GM19351 (cell line): ENCODE measurements around the gene LRRC26.

Experiments used
- ATAC-seq: cut with Tn5 transposase; IDR thresholded peaks from one replicate; pipeline ENCODE4 v1.9.1; 2021; ENCODE audit warnings: mild to moderate bottlenecking, moderate library complexity; ENCODE audit not compliant: unreplicated experiment

The LRRC26 gene

DNA sequence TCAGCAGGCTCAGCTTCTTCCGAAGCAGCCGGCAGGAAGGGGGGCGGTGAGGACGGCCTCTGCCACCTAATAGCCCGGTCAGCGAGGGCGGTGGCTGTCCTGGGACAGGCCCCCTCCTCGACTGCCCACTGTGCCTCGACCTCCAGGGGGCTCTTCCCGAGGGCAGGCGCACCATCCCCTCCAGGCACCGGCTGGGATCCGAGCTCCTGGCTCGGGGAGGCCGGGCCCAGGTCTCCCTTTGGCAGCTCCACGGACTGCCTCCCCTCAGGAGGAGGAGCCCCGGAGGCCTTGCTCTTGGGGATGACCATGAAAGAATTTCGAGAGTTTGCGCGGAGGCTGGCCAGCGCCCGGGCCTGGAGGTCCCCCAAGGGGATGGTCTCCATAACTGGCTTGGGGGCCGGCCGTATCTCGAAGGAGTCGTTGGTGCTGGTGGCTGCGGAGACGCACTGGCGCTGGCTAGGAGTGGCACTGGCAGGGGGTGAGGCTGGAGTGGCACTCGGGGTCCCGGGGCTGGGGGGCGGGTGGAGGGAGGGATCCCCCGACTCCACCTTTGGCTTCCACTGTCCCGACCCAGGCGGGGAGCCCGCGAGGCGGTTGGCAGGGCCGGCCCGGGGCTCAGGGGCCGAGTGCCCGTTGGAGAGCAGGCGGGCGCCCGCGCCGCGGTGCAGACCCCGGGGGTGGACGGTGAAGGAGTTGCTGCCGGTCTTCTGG is 29.7 kb upstream of the LRRC26 start:
- ATAC-seq: no peak

DNA sequence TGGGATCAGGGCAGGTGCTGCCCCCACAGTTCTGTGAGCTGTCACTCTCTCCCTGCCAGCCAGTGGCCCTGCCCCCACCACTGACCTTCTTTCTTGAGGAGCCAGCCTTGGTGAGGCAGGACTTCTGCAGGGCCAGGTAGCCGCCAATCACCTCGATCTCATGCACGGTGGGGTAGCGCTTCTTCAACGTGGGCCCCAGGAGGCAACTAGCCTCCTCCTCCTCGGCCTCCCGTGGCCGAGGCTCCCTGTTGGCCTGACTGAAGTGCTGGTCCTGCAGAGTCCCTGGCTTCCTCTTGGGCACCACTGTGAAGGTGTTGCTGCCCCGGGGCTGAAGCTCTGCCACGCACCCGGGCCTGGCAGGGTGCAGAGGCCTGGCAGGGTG is 29.0 kb upstream of the LRRC26 start:
- no peak for ATAC-seq

DNA sequence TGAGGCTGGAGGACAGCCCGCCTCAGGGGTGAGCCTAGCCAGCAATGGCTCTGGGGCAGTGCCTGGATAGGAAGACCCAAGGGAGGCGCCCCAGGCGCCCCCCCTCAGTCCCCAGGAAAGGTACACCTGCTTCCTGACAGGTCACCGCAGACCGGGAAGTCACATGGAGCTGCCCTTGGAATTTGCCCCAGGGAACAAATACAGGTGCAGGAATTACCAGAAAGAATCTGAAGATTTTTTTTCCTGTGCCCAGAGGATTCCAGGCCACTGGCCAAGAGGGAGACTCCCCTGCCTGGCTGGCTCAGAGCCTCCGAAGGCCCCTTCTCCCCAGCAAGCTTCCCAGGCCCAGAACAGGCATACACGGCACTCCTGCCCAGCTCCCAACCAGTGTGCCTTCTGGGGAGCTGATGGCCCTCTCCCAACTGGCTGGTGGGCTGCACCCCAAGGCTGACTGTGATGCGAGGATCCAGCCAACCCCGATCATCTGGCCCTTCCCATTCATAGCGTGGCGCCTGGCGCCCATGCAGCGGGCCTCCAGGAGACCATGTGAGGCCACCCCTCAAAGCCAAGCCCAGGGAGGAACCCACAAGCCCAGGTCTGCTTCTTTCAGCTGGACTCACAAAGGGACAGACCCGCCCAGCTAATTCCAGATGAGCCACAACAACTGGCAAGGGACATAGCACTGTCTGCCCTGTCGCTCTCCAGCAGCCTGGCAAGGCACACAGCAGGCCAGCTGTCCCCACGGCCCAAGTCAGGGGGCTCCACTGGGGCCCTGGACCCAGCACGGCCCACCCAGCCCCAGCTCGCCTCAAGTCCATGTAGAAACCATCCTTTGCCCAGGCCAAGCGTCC is 28.4 kb upstream of the LRRC26 start:
- ATAC-seq: no peak

DNA sequence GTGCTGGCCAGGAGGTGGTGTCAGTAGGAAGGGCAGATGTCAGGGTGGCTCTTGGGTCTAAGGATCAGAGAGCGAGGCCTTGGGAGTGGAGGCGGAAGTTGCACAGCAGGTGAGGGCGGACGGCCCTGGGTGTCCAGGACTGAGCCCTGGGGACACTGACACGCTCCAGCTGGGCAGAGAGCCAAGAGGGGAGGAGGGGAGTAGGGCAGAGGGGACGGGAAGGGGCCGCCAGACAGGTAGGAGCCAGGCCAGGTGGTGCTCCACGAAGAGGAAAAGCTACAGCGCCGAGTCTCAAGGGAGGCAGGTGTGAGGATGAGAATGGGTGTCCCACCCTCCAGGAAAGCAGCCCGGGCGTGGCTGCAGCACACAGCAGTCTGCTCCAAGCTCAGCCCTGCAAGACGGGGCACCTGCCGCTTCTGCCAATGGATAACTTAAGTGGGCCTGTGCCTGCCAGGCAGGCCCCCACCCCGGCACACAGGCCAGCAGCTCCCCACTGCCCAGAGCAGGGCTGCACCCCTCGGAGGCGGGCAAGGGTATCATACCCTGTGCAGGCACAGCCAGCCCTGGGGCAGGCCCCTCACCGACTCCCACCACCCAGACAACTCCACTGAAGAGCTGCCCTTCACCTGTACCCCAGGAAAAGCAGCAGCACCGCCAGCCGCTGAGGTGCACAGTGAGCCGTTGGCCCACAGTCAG is 25.8 kb upstream of the LRRC26 start:
- no peak for ATAC-seq

DNA sequence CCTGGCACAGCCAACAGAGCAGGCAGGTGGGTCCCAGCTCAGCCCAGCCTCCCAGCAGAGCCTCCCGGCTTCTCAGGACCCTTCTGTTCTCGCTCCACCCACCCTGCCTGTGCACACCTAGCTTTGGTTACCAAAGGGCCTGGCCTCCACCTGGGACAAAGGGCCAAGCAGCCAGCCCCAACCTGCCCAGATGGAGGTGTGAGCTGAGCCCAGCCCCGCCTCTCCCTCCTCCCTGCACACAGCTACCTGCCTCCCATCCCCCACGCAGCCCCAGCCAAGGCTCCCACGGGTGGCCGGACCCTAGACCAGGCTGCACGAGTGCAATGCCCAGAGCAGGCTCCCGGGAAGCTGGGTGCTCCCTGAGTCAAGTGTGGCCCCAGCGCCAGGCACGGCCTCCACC is 25.1 kb upstream of the LRRC26 start:
- no peak for ATAC-seq

DNA sequence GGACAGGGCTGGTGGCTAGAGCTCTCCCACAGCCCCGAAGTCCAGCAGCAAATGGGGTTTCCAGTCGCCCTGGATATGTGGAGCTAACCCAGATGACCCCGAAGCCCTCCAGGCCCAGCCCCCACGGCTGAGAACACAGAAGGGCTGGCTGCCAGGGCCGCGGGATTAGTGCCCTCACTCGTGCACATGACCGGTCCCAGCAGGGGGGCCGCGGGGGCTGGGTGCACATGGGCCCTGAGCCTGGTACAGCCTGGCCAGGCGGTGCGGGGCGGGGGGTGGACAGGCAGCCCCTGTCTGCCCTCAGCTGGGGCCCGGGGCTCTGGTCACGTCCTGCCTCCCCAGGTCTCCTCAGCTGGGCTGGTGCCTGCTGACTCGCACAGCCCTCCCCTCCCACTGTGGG is 24.5 kb upstream of the LRRC26 start:
- no peak for ATAC-seq

DNA sequence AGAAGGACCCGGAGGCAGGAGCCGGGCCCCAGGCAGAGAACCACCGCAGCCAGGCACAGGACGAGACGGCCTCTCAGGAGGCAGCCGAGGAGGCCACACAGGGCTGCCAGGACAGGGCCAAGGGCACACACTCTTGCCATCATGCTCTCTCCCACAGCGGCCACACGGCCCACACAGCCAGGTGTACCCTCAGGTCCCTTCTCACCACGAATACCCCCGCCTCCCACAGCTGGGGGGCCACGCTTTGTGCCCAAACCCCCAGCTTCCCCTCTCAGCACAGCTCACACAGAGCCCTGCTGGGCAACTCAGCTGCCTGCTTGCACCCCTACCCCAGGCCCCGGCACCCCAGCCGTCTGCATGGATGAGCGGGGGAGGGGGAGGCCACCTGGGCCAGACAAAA is 23.9 kb upstream of the LRRC26 start:
- ATAC-seq: no peak

DNA sequence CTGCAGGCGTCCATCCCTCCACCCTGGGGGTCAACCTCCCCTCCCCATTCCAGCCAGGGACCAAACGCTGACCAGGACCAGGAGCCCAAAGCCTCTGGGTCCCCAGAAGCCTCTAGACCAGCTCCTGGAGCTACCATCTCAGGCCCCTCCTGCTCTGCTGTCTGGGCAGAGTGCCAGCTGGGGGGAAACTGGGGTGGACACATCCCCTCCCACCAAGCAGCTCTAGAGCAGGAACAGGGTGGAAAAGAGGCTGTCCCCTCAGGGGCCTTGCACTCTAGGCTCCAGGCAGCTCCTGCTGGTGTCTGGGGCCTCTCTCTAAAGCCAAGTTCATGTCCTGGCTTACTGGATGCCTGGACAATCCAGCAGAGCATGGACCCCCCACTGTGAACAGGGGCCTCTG is 23.0 kb upstream of the LRRC26 start:
- ATAC-seq: no peak

DNA sequence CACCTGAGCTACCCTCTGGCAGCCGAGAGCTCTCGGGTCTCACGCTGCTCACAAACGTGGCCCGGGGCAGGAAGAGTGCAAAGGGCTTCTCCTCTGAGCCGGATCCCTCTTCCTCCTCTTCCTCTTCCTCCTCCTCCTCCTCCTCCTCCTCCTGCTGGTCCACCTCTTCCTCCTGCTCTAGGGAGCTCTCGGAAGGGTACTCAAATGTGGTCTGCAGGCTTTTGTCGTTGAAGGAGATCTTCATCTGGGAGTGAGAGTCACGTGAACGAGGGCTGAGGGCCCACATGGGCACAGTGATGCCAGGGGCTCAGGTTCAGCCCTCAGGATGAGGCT is 22.6 kb upstream of the LRRC26 start:
- ATAC-seq: no peak

DNA sequence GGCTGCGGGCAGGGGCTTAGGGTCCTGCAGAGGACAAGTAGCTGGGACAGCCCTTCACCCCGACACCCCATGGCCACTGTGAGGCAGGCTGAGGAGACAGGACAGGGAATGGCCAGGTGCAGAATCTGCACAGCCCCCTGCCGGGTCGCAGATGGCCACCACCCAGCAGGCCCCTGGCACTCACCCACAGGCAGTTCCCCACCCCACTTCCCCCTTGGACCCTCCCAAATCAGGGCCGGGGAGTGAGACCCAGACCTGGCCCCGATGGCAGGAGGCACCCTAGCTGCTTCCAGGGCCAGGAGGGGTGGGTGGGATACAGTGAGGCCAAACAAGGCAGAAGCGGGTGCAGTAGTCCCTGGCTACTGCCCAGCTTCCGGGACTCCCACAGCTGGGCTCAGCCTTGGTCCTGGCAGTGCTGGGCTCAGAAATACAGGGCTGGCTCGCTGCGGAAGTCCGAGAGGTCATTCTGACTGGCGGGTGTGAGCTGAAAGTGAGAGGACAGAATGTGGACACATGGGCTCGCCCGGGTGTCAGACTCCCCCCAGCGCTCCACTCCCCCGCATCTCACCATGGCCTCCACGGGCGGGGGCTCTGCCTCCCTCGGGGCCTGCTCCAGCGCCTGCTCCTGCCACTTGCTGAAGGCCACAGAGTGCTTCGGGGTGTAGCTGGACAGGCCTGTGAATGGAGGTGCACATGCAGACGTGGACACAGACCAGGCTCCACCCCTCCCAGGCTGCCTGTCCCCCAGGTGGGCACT is 22.0 kb upstream of the LRRC26 start:
- no peak for ATAC-seq

DNA sequence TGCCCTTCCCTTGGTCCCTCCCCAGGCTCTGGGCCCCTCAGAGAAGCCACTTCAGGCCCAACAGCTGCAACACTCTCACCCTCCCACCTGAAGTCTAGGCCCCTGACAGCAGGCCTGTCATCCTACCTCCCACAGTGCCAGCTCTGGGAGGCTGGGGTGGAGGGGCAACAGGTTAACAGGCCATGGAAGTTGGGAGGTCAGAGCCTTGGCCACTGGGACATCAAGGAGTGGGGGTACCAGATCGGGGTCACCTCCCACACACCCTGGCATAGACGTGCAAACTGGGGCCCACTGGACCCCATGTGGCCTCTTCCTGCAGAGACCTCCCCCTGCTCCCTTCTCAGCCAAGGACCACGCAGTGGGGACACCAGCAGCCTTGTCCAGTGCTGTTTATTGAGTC is 21.4 kb upstream of the LRRC26 start:
- ATAC-seq: no peak

DNA sequence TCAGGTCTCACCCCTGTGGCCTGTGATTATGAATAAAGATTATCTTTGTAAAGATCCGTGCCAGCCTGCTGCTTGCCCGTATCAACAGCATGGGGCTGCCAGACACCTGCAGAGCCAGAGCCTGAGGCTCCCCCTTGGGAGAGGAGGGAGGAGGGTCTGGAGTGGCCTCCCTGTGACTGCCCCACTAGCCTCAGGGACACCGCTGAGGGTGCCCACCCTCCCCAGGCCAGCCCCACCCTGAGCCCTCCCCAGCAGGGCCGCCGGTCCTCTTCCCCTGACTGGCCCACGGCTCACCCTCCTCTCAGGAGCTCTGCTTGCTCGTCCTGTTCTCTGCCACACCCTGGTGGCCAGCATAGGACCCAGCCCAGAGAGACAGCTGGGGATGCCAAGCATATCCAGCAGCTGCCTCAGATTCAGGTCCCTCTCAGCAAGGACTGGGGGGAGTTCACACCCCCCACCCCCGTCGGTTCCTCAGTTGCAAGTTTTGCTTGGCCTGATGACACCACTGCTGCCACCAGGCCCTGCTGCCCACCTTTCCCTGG is 20.5 kb upstream of the LRRC26 start:
- ATAC-seq: no peak

DNA sequence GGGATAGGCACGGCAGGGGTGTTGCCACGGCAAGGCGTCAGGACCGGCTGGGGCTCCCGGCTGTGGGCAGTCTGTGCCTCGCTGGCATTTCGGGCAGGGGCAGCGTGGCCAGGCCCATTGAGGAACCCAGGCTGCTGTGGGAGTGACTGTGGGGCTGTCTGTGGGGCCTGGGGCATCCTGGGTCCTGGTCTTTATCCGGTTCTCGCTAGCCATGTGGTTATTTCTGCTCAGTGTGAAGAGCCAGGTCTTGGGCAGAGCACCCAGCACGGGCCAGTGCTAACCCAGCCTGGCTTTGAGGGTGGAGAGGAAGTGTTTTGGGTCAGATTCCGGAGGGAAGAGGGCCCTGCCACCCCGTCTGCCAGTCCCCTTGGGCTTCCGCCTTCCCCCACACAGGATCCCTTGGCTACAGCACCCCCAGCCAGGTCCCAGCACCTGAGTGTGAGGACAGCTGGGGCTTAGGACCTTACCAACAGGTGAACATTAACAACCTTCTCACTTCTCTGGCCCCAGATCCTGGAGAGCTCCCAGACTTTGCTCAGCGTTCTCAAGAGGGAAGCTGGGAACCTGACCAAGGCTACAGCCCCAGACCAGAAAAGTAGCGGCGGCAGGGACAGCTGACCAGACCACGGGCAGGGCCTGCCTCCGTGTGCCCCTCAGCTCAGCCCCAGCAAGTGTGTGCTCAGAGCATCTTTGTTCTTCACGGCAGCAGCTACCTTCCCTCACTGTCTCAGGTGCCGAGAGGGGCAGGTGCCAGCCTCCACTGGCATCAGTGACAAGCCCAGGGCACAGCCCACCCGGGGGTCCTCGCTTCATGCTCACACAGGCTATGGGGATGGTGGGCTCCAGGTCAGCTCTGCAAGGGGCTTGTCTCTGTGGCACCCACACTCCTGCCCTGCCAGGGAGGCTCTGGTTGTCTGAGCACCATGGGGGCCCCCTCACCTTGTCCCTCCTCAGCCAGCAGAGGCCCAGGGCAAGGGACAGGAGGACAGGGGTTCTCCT is 19.7 kb upstream of the LRRC26 start:
- no peak for ATAC-seq

DNA sequence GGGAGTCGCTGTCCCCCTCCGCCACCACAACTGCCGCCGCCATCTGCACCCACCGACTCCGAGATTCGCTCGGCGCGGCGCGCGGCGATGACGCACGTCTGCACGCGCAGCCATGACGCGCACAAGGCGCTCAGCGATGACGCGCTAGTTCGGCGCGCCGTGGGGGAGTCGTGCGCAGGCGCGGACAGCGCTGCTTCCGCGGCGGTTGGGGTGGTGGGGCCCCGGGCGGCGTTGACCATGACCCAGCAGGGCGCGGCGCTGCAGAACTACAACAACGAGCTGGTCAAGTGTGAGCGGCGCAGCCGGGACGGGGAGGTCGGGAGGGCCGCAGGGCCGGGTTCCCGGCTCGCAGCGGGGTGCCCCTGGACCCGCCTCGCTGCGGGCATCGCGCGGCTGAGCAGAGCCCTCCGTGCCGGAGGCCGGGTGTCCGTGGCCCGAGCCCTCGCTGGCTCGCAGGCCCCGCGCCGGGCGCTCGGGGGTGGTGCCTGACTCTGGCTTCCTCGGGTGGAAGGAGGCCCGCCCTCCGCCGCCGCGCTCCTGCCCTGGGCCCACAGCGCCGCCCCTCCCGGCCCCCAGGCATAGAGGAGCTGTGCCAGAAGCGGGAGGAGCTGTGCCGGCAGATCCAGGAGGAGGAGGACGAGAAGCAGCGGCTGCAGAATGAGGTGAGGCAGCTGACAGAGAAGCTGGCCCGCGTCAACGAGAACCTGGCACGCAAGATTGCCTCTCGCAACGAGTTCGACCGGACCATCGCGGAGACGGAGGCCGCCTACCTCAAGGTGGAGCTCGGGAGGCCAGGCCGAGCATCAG is 18.8 kb upstream of the LRRC26 start, which contains the start of the genes ANAPC2 and SSNA1:
Gene ANAPC2, minus strand, starts transcription at position 71 of the 807 bp plus-strand sequence. Its CDS starts 28 bp downstream, at position 43.
Gene SSNA1, plus strand, starts transcription at position 187 of the 807 bp plus-strand sequence. Its CDS starts 51 bp downstream, at position 238.
- ATAC-seq: peak; percentile 82

DNA sequence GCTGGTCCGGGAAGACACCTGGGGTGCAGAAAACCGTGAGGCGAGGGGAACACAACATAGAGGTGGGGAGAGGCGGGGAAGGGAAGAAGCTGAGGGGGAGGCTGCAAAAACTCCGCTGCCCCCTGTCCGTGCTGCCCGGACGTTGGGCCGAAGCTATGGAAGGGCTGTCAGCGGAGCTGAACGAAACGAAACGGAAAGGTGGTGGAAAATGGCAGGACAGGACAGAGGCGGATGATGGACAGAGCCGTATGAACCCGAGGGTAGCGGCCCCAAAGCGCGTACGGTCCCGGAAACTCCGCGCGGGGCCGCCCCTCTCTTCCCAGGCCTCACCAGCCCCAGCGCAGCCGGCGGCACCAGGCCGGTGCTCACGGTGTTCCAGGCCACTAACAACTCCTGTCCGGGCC is 18.2 kb upstream of the LRRC26 start:
- ATAC-seq: no peak

DNA sequence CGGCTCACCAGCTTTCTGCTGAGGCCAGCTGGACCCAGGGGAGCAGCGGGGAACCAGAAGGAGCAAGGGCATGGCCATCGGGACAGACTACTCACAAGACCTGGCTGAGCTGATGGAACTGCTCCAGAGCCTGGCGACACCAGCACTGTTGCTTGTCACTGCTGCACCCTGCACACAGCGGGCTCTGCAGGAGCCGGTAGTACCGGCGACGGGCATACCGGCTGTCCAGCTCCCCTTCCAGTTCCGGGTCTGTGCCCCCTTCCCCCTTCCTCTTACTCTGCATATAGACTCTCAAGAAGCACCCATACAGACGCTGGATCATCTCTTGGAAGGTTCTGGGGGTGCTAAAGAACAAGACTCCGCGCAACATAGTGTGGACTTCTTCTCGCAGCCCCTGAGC is 17.5 kb upstream of the LRRC26 start:
- ATAC-seq: no peak

DNA sequence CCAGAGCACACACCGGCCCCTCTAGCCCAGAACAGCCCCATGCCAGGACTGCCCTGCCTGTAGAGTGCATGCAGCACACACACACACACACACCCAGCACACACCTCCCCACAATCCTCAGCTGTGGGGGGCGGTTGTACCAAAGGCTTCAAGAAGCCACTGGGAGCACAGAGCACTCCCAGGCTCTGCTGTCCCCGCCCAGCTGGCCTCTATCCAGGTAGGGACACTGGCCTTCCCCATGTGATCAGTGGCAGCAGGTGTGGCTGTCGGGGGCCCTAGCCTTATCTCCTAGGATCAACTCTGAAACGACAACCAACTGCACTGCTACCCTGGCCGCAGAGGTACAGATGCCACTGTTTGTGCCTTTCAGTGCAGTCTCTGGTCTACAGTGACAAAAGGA is 16.5 kb upstream of the LRRC26 start:
- ATAC-seq: no peak

DNA sequence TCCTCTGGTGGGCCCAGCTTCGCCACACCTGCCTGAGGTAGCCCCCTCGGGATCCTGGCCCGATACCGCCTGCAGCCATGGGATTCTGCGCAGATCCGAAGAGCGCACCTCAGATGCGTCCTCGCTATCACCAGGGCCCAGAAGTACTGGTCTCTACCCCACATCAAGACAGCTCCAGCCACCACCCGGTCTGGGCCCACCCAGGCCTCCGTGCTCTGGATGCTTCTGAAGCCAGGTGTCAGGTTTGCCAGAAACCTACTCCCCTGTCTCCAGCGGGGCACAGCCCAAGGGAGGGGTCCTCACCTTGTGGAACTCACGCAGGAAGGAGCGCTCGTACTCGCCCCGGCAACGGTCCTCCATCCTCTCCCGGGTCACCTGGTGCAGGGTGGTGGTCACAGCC is 16.1 kb upstream of the LRRC26 start:
- no peak for ATAC-seq
